ENCODE measurements around the gene SLC25A45.

The SLC25A45 gene

DNA sequence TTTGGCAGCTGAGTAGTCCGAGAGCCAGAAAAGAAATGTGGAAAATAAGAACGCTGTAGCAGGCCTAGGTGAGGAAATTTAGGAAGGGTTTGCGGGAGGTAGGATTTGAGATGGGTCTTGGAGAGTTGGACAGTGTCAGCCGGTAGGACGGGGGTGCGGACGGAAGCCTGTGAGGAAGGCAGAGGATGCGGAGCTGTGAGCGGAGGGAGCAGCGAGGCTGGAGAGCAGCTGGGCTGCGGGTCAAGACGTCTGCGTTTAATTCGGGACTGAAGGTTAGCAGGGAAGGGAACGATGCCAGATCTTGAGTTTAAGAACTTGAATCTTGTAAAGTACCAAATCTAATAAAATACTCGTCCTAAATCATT lies 28.6 kb downstream of the SLC25A45 start:
- DNase-seq (ENCODE audit: low read depth in 1 of 2, low spot score in 1 of 2) = no peak
- no peak overlapping the region for H3K4me3 ChIP-seq (replicated peaks; ENCODE audit: insufficient read depth, low read length)
- H3K27ac ChIP-seq (replicated peaks) = no peak overlapping the region
- TF ChIP-seq POLR2AphosphoS5 (IDR thresholded peaks at IDR 0.05; ENCODE audit: low read depth) (no peak), CTCF (IDR thresholded peaks at IDR 0.05; ENCODE audit: insufficient read depth, low read length) (no peak), GABPA (IDR thresholded peaks at IDR 0.05; ENCODE audit: low read depth) (no peak), REST (IDR thresholded peaks at IDR 0.05; ENCODE audit: insufficient replicate concordance, low read depth) (no peak), SPI1 (IDR thresholded peaks at IDR 0.05; ENCODE audit: borderline replicate concordance, low read depth) (no peak)
- no peaks in the 10 kb centered on the region for H3K27me3 ChIP-seq (ENCODE audit: insufficient read depth, poor library complexity, severe bottlenecking)

- no peaks in the 10 kb centered on the region for H3K27me3 ChIP-seq (ENCODE audit: insufficient read depth, poor library complexity, severe bottlenecking)
- no peak for TF ChIP-seq GABPA (IDR thresholded peaks at IDR 0.05; ENCODE audit: low read depth)
- TF ChIP-seq POLR2AphosphoS5 (IDR thresholded peaks at IDR 0.05; ENCODE audit: low read depth) = no peak
- TF ChIP-seq SPI1 (IDR thresholded peaks at IDR 0.05; ENCODE audit: borderline replicate concordance, low read depth) = no peak
- TF ChIP-seq REST (IDR thresholded peaks at IDR 0.05; ENCODE audit: insufficient replicate concordance, low read depth) = no peak
- no peak for TF ChIP-seq CTCF (IDR thresholded peaks at IDR 0.05; ENCODE audit: insufficient read depth, low read length)
- H3K27ac ChIP-seq (replicated peaks) = no peak overlapping the region
- no peak for DNase-seq (ENCODE audit: low read depth in 1 of 2, low spot score in 1 of 2)
- H3K4me3 ChIP-seq (replicated peaks; ENCODE audit: insufficient read depth, low read length) = no peak overlapping the region
Measured at GRCh38 chr11:65353376-65353775, 29.1 kb downstream of the SLC25A45 start.

- Histone ChIP-seq H3K27ac (replicated peaks) (no peak overlapping the region), H3K4me3 (replicated peaks; ENCODE audit: insufficient read depth, low read length) (no peak overlapping the region), H3K27me3 (ENCODE audit: insufficient read depth, poor library complexity, severe bottlenecking) (no peaks in the 10 kb centered on the region)
- DNase-seq (ENCODE audit: low read depth in 1 of 2, low spot score in 1 of 2) = peak in 1 of 2 experiments; percentile 25
- TF ChIP-seq SPI1 (IDR thresholded peaks at IDR 0.05; ENCODE audit: borderline replicate concordance, low read depth) (no peak), REST (IDR thresholded peaks at IDR 0.05; ENCODE audit: insufficient replicate concordance, low read depth) (no peak), CTCF (IDR thresholded peaks at IDR 0.05; ENCODE audit: insufficient read depth, low read length) (peak; percentile 23), POLR2AphosphoS5 (IDR thresholded peaks at IDR 0.05; ENCODE audit: low read depth) (no peak), GABPA (IDR thresholded peaks at IDR 0.05; ENCODE audit: low read depth) (no peak)
Measured at GRCh38 chr11:65352783-65353182, 29.7 kb downstream of the SLC25A45 start.
